GM12878 (cell line): Measurements from ENCODE around the gene KCNQ1. TPM values are rescaled to one million over a fixed set of nuclear protein-coding genes. Genes with fewer than 3 reads are reported as not detected.

Experiments used
- ATAC-seq: fragments of 200-7000 bp; cut with Tn5 transposase; 3 replicates; pipeline ENCODE4 v1.9.1; 2020; ENCODE audit warnings: mild to moderate bottlenecking, moderate library complexity
- BruUV-seq: library from RNA; stranded (reverse); fragments of 400-500 nt; replicated peaks from 2 replicates; lab custom pipeline; 2021; lab: Mats Ljungman, UMichigan
- CTCF ChIA-PET: fragments of 300-600 bp; sonication (Branson Sonifier 250); formaldehyde crosslinking; extraction: SDS; loops from one replicate; lab custom pipeline; 2021; ENCODE audit warnings: inconsistent platforms; lab: Yijun Ruan, JAX
- POLR2A ChIA-PET: fragments of 350-600 bp; formaldehyde crosslinking; extraction: SDS; loops from one replicate; lab custom pipeline; 2021; ENCODE audit warnings: inconsistent platforms; lab: Charles Lee
- RAD21 ChIA-PET: fragments of 300-600 bp; sonication (Branson Sonifier 250); formaldehyde crosslinking; loops from one replicate; lab custom pipeline; 2023; ENCODE audit warnings: antibody characterized with exemption; ENCODE audit not compliant: unreplicated experiment; lab: Charles Lee
- SMC1A ChIA-PET: fragments of 300-600 bp; sonication (Branson Sonifier 250); formaldehyde crosslinking; loops from one replicate; lab custom pipeline; 2023; ENCODE audit not compliant: unreplicated experiment, uncharacterized antibody; lab: Charles Lee
- DNase-seq: peaks from one replicate; pipeline ENCODE4 v3.0.0-alpha.2; 2011; ENCODE audit warnings: low read depth, low spot score
- FAIRE-seq: peaks from 3 replicates; lab custom pipeline; 2011; peaks lifted over from hg19 to GRCh38; lab: Jason Lieb, UNC
- H2AFZ ChIP-seq: 2 replicates; pipeline ENCODE4 v1.6.0; 2011; ENCODE audit warnings: low read depth, low read length, control low read depth; ENCODE audit not compliant: control insufficient read depth
- H3K27ac ChIP-seq: 2 replicates; pipeline ENCODE4 v1.5.1; 2011; ENCODE audit warnings: control low read depth; ENCODE audit not compliant: control insufficient read depth, insufficient read depth
- H3K27me3 ChIP-seq, 2 experiments: replicated peaks in 1 of 2; 2 replicates each; pipeline versions ENCODE4 v1.6.0 to v1.6.1; 2011; ENCODE audit warnings: low read length in 1 of 2; ENCODE audit not compliant: control insufficient read depth in 2 of 2, insufficient read depth in 2 of 2
- H3K36me3 ChIP-seq, 2 experiments: 2 replicates each; pipeline ENCODE4 v1.5.1; 2011; ENCODE audit warnings: low read length in 1 of 2; ENCODE audit not compliant: control insufficient read depth in 2 of 2, insufficient read depth in 2 of 2
- H3K4me1 ChIP-seq: 2 replicates; pipeline ENCODE4 v1.6.1; 2011; ENCODE audit warnings: mild to moderate bottlenecking, low read length, moderate library complexity, mixed read lengths; ENCODE audit not compliant: control insufficient read depth, insufficient read depth
- H3K4me2 ChIP-seq: 2 replicates; pipeline ENCODE4 v1.6.0; 2011; ENCODE audit warnings: control low read depth; ENCODE audit not compliant: control insufficient read depth, insufficient read depth
- H3K4me3 ChIP-seq: fragments of 200-600 bp; sonication (generic); 2 replicates; pipeline ENCODE4 v1.5.1; 2016
- H3K79me2 ChIP-seq: 2 replicates; pipeline ENCODE4 v1.6.0; 2011; ENCODE audit warnings: low read length; ENCODE audit not compliant: control insufficient read depth, insufficient read depth
- H3K9ac ChIP-seq: 2 replicates; pipeline ENCODE4 v1.8.0; 2011; ENCODE audit warnings: low read length, control low read depth, mixed read lengths; ENCODE audit not compliant: control insufficient read depth, insufficient read depth
- H3K9me3 ChIP-seq: replicated peaks from 3 replicates; pipeline ENCODE4 v1.5.1; 2011; ENCODE audit warnings: mild to moderate bottlenecking, low read length; ENCODE audit not compliant: control insufficient read depth, insufficient read depth
- H4K20me1 ChIP-seq: 2 replicates; pipeline ENCODE4 v1.6.0; 2011; ENCODE audit not compliant: control insufficient read depth, insufficient read depth
- EP300 ChIP-seq, 2 experiments: fragments of 150-350 bp in 1 of 2; IDR thresholded peaks; 2 replicates each; pipeline ENCODE4 v1.6.1; 2011 to 2012; ENCODE audit warnings: low read depth in 2 of 2, low read length in 2 of 2, borderline replicate concordance in 1 of 2, improper control_type of control experiment in 1 of 2, inconsistent platforms in 1 of 2; ENCODE audit not compliant: control insufficient read depth in 1 of 2
- ZNF592 ChIP-seq: fragments of 450-650 bp; IDR thresholded peaks from 2 replicates; pipeline ENCODE4 v1.6.1; 2017; ENCODE audit warnings: mild to moderate bottlenecking, moderate library complexity
- WGBS: methylation state at CpG from one replicate; pipeline ENCODE4 v1.1.6; 2016; ENCODE audit warnings: low lambda C conversion rate; ENCODE audit not compliant: insufficient replicate concordance, insufficient coverage; ENCODE audit errors: missing lambda C conversion rate; 5-methylcytosine and 5-hydroxymethylcytosine counted together
- in situ Hi-C: fragments of 300-500 bp; cut with MboI; formaldehyde crosslinking; loops from 9 replicates; pipeline ENCODE4 v1.14.3; 2018; ENCODE audit warnings: mixed read lengths
- intact Hi-C: fragments of 100-400 bp; cut with micrococcal nuclease; formaldehyde crosslinking; loops from one replicate; pipeline ENCODE4 v1.14.2; 2022; ENCODE audit not compliant: unreplicated experiment
- polyA plus RNA-seq, 11 experiments: library from polyadenylated mRNA; depleted of rRNA in 4 of 11; unstranded in 6 of 11; stranded (reverse) in 5 of 11; fragments of >200 nt; fragmentation: Nextera tagmentation in 4 of 11; fragmentation: Illumina TruSeq in 1 of 11; extraction: Ambion mirVana in 4 of 11; extraction: Trizol in 1 of 11; gene quantifications; 1 replicate in 1 of 11; 2 replicates in 10 of 11; pipeline versions ENCODE4 v1.2.1 to v1.2.3, GENCODE V29; 2011 to 2016; ENCODE audit warnings: inconsistent platforms in 2 of 11, missing spikeins in 2 of 11, low read depth in 1 of 11
- total RNA-seq, 4 experiments: library from RNA; depleted of rRNA in 3 of 4; stranded (reverse); fragments of >200 nt in 3 of 4; fragmentation: Illumina TruSeq in 1 of 4; extraction: Trizol in 1 of 4; gene quantifications; 2 replicates each; pipeline versions ENCODE4 v1.2.1 to v1.2.3, GENCODE V29; 2013 to 2021

KCNQ1 gene
- total and polyA plus RNA-seq, 10 of the 15 experiments (the other 5 are each of a cell fraction or from before 2014, with no cell fraction given) = 0.03 to 0.15 (median 0.12) TPM; not detected in 7

GRCh38 chr11:2896047-2896446 lies 451.2 kb downstream of the KCNQ1 start:
- TF ChIP-seq EP300 (IDR thresholded peaks at IDR 0.05; ENCODE audit: borderline replicate concordance in 1 of 2, control insufficient read depth in 1 of 2, low read depth in 2 of 2, low read length in 2 of 2) (no peak), ZNF592 (no peak)
- Histone ChIP-seq H3K9me3 (no peaks in the 10 kb centered on the region), H3K4me1 (peaks cover 11% of the 10 kb centered on the region), H3K79me2 (no peaks in the 10 kb centered on the region), H2AFZ (no peak overlapping the region), H3K9ac (no peak overlapping the region), H3K36me3 (no peaks in the 10 kb centered on the region), H4K20me1 (no peaks in the 10 kb centered on the region), H3K27ac (no peak overlapping the region), H3K27me3 (no peaks in the 10 kb centered on the region), H3K4me2 (no peak overlapping the region), H3K4me3 (no peak overlapping the region)
- ATAC-seq = no peak
- 31% methylated on average over 9 of the region's 9 CpGs for WGBS
- BruUV-seq = no TSS peak
- DNase-seq = no peak
- ChIA-PET SMC1A (no interaction called here), CTCF (interaction anchor here (0.8 kb wide), 1 partner anchor 196 kb away, joined by 3 read pairs; no protein-coding TSS in a partner anchor), RAD21 (no interaction called here), POLR2A (no interaction called here)
- no peak for FAIRE-seq
- in situ Hi-C loops = no loop called here
- intact Hi-C loops = no loop called here
